Small intestine (tissue), 7 donors: Measurements from ENCODE around the gene RAPGEF4. TPM values are rescaled to one million over a fixed set of nuclear protein-coding genes. Genes with fewer than 3 reads are reported as not detected.

Experiments
- DNase-seq, 2 donors: peaks; one replicate each; pipeline versions ENCODE4 v3.0.0 to v3.0.0-alpha.2; 2013
- FAIRE-seq: peaks from 2 replicates; lab custom pipeline; 2012; peaks lifted over from hg19 to GRCh38; lab: Jason Lieb, UNC
- H3K27ac ChIP-seq, 3 donors: one replicate each; pipeline ENCODE4 v1.5.1; 2013; ENCODE audit warnings: low read length in 2 of 3, mild to moderate bottlenecking in 2 of 3, control low read depth in 1 of 3, inconsistent platforms in 1 of 3, low read depth in 1 of 3, moderate library complexity in 1 of 3
- H3K27me3 ChIP-seq, 3 donors: one replicate each; pipeline ENCODE4 v1.6.1; 2013; ENCODE audit warnings: low read length in 3 of 3, inconsistent platforms in 1 of 3; ENCODE audit not compliant: control insufficient read depth in 3 of 3, insufficient read depth in 3 of 3
- H3K36me3 ChIP-seq, 3 donors: one replicate each; pipeline ENCODE4 v1.6.1; 2013; ENCODE audit warnings: low read length in 3 of 3, inconsistent platforms in 1 of 3, low read depth in 1 of 3, mild to moderate bottlenecking in 1 of 3, moderate library complexity in 1 of 3; ENCODE audit not compliant: control insufficient read depth in 3 of 3, insufficient read depth in 2 of 3
- H3K4me1 ChIP-seq, 3 donors: one replicate each; pipeline ENCODE4 v1.6.1; 2013; ENCODE audit warnings: low read length in 2 of 3, inconsistent platforms in 1 of 3, low read depth in 1 of 3, mild to moderate bottlenecking in 1 of 3, moderate library complexity in 1 of 3; ENCODE audit not compliant: control insufficient read depth in 3 of 3, insufficient read depth in 2 of 3
- H3K4me3 ChIP-seq, 3 donors: one replicate each; pipeline ENCODE4 v1.5.1; 2013; ENCODE audit warnings: low read length in 3 of 3, control low read depth in 1 of 3, inconsistent platforms in 1 of 3, low read depth in 1 of 3, mild to moderate bottlenecking in 1 of 3, moderate library complexity in 1 of 3
- H3K9me3 ChIP-seq, 2 donors: one replicate each; pipeline ENCODE4 v1.6.1; 2013; ENCODE audit warnings: low read depth in 1 of 2, low read length in 1 of 2; ENCODE audit not compliant: control insufficient read depth in 2 of 2, insufficient read depth in 1 of 2
- WGBS, 3 donors: extraction: QIAGEN DNeasy Blood & Tissue Kit; methylation state at CpG; one replicate each; pipeline ENCODE4 v1.1.7; 2013; 5-methylcytosine and 5-hydroxymethylcytosine counted together
- polyA plus RNA-seq, 4 donors: library from polyadenylated mRNA; stranded (reverse) in 3 of 4; unstranded in 1 of 4; fragments of 200-250 nt in 3 of 4; fragments of 120-200 nt in 1 of 4; gene quantifications; one replicate each; pipeline versions ENCODE4 v1.2.1 to v1.2.3, GENCODE V29; 2013
- donor health status: healthy with polysubstance abuse.
- donor health status: control.
- donor health status: control.
- donor health status: Bipolar disorder and iron deficiency.
- donor health status: healthy.

The RAPGEF4 gene
- polyA plus RNA-seq, 4 donors, result 0.45 to 7.2 (median 3.4) TPM

DNA sequence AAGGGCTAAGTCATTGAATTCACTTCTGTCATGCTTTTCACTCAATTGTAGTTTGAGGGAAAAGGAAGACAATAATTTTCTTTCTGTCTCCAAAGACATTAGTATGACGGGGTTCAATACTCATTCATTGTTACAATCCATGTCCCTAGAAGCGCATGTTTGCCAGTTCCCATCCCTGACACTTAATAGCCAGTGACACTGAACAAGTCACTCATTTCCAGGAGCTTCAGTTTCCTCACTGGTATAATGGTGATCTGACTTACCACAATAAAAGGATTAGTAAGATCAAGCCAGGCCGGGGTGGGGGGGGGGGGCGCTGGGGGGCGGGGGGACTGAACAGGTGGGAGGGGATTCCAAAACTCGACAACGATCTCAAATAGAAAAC, 195.2 kb downstream of the RAPGEF4 start:
- Histone ChIP-seq H3K4me1 (peaks cover 0 to 12% (median 5%) of the 10 kb centered on the region in 3 donors), H3K36me3 (peaks cover 0 to 4% (median 0%) of the 10 kb centered on the region in 3 donors), H3K9me3 (no peaks in the 10 kb centered on the region), H3K27me3 (no peaks in the 10 kb centered on the region), H3K27ac (no peak overlapping the region), H3K4me3 (no peak overlapping the region)
- 26 to 36% (median 27%) methylated on average over 7 of the region's 7 CpGs for WGBS, 3 donors
- FAIRE-seq, result no peak
- no peak for DNase-seq

DNA sequence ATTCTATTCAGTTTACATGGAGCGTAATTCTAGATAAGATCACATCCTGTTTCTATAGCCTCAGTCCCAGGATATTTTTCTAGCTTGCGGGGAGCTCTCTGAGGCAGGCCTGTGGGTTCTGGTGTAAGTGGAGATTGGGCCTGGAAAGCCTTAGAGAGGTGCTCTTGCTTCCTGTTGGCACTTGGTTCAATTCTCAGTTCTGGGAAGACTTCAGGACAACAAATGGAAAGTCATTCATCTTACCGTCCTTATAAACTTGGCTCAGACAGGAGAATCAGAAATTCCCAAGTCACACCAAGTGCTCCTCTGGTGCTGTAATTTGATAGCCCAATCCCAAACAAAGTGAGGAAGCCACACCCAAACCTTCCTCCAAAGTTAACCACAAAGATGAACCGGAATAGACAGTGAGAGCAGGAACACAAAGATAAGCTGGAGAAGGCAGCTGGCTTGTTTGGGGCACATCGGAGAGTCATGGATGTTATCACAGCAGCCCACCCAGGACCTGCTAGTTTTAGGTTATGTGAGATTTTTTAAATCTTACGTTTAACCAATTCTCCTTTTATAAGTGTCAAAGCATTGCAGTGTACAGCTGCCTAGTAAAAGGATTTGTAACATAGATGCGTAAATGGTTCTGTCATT, 195.7 kb downstream of the RAPGEF4 start:
- WGBS, 3 donors, result 32 to 55% (median 33%) methylated on average over 7 of the region's 7 CpGs
- H3K27ac ChIP-seq, result peak overlapping the region in 2 of 3 donors; percentile 3 to 50
- H3K27me3 ChIP-seq, result no peaks in the 10 kb centered on the region
- peaks cover 0 to 12% (median 5%) of the 10 kb centered on the region in 3 donors for H3K4me1 ChIP-seq
- no peaks in the 10 kb centered on the region for H3K9me3 ChIP-seq
- FAIRE-seq, result no peak
- H3K36me3 ChIP-seq, result peaks cover 0 to 4% (median 0%) of the 10 kb centered on the region in 3 donors
- peak in 1 of 2 donors; percentile 29 for DNase-seq
- H3K4me3 ChIP-seq, result no peak overlapping the region

DNA sequence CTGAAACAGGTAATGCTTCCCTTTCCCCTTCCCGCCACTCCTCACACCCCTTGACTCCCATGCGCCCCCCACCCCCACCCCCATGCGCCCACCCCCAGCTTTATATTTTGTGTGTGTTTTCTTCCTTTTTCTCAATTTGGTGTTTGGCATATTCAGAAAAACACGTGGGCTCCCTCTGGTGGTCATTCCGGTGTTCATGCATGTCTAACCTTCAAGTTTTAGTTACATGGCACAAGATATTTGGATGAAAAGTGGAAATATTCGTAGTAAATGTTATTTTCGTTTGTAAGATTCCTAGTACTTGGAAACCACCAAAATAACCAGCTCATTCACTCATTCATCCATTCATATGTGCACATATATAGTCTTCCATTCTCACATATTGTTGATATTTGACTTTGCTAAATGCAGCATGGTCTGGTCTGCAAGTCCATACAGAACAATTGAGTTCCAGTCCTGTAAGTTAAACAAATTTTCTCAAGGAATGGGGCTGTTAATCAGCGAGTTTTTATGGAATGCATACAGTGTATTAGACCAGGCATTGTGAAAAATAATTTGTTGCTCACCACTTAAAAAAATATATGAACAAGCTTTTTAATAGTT, 196.4 kb downstream of the RAPGEF4 start:
- 0 to 3% (median 1%) methylated on average over 8 of the region's 8 CpGs for WGBS, 3 donors
- H3K27me3 ChIP-seq, result no peaks in the 10 kb centered on the region
- peaks cover 0 to 4% (median 0%) of the 10 kb centered on the region in 3 donors for H3K36me3 ChIP-seq
- H3K4me3 ChIP-seq, result no peak overlapping the region
- peaks cover 0 to 12% (median 5%) of the 10 kb centered on the region in 3 donors for H3K4me1 ChIP-seq
- no peaks in the 10 kb centered on the region for H3K9me3 ChIP-seq
- H3K27ac ChIP-seq, result no peak overlapping the region
- no peak for FAIRE-seq
- peak; percentile 60 to 75 for DNase-seq

DNA sequence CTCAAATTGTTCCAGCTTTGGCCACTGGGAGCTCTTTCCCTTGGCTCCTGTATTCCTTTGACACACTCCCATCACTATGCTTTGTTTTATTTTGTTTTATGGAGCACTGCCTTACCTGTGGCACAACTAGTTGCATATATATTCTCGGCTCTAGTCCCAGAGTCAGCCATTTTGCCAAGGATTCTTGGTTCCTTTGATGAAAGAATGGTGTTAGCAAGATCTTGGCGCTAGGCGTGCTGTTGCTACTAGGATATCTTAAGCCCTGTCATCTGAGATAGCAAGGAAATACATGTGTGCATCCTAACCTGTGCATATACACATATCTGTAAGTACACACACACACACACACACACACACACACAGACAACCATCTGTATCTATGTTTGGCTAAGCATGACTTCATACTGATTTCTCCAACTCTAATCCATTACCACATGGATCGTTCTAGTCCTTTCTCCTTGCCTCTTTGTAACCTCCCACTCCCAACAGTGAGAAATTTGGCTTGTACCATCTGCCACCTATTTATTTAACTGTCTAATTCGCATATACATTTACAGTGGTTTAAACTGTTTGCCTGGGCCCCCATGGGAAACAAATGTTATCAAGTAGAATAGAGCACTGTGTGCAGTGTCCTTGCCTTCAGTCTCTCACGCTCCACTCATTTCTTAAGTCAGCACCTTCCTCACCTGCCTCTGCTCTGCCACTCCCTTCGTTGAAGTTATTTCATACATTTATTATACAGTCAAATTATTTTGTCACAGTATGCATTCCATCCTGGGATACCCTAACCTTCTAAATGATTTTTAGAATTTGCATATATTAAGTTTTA, 202.5 kb downstream of the RAPGEF4 start:
- Histone ChIP-seq H3K27ac (peak overlapping the region in 1 of 3 donors; percentile 60), H3K36me3 (peaks cover 0 to 4% (median 0%) of the 10 kb centered on the region in 3 donors), H3K4me3 (no peak overlapping the region), H3K4me1 (no peaks in the 10 kb centered on the region), H3K27me3 (no peaks in the 10 kb centered on the region), H3K9me3 (no peaks in the 10 kb centered on the region)
- no peak for FAIRE-seq
- peak in 1 of 2 donors; percentile 28 for DNase-seq
- WGBS, 3 donors, result 75 to 85% (median 75%) methylated on average over 7 of the region's 7 CpGs

DNA sequence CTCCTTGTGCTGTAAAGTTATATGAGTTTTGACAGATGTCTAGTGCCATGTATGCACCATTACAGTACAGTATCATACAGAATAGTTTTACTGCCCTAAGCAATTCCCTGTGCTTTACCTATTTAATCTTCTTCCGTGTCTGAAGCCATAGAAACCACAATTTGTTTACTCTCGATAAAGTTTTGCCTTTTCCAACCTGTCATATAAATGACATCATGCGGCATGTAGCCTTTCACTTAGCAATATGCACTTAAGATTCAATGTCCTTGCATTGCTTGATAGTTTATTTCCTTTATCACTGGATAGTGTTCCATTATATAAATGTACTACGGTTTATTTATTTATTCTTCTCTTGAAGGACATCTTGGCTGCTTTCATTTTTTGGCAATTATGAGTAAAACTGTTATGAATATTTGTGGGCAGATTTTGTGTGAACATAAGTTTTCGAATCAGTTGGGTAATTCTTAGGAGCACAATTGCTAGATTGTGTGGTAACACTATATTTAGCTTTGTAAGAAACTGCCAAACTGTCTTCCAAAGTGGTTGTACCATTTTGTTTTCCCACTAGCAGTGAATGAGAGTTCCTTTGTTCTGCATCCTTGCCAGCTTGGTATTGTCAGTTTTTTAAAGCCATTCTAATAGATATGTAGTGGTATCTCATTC, 203.2 kb downstream of the RAPGEF4 start:
- DNase-seq (peak; percentile 49 to 81), FAIRE-seq (no peak)
- Histone ChIP-seq H3K4me3 (no peak overlapping the region), H3K4me1 (no peaks in the 10 kb centered on the region), H3K36me3 (peaks cover 0 to 4% (median 0%) of the 10 kb centered on the region in 3 donors), H3K27ac (no peak overlapping the region), H3K27me3 (no peaks in the 10 kb centered on the region), H3K9me3 (no peaks in the 10 kb centered on the region)
- WGBS, 3 donors, result 36 to 54% (median 41%) methylated on average over 5 of the region's 5 CpGs

DNA sequence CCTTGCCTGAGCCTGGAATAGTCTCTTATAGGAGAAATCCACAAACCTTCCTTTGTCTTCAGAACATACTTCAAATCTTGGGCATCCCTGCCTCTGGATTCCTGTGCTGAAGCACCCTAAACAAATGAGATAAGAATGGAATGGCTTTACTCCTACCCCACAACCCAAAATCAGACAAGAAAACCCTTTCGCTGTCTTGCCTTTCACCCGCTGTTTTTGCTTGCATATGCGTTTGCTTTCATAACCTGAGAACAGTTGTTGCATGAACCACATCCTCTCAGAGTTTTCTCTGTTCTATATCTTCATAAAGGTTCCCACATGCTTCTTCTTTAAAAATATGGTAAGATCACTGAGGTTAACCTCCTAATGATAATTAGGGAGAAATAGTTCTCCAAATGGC, 207.9 kb downstream of the RAPGEF4 start:
- Histone ChIP-seq H3K9me3 (no peaks in the 10 kb centered on the region), H3K36me3 (no peaks in the 10 kb centered on the region), H3K4me1 (no peaks in the 10 kb centered on the region), H3K27ac (no peak overlapping the region), H3K27me3 (no peaks in the 10 kb centered on the region), H3K4me3 (no peak overlapping the region)
- FAIRE-seq (no peak), DNase-seq (no peak)
- WGBS, 3 donors, result 70 to 89% (median 74%) methylated on average over 3 of the region's 3 CpGs

DNA sequence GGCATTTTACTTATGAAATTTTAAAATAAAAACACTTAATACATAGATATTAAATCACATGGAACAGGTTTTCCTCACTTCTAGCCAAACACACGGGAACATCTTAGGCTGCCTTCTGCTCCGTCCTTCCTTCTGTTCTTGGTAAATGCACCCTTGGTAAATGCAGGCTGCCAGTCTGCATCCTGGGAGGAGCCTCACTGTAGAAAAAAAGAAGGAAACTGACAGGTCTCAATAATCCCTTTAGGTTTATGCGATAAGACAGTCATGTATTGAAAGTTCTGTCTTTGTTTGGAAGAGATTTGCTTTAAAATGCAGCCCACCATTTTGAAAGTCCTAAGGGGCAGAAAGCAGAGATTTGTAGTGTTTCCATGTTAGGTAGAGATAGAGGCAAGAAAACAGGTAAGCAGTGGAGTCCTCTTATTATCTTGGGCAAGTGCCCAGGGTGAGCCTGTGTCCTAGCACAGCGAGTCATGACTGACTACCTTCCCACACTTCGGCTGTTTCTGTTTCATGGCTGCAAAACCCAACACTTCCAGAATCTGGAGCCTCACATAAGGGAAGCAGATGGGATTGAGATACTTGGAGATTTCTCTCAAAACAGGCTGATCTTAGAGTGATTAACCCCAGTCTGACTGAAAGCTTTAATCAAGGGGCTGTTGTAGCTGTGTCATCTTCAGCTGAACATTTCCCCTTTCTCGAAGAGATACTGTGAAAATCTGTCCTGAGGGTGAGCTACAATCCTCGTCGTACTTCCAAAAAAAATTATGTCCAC, 208.6 kb downstream of the RAPGEF4 start:
- WGBS, 3 donors, result 53 to 72% (median 61%) methylated on average over 8 of the region's 8 CpGs
- FAIRE-seq (no peak), DNase-seq (no peak)
- Histone ChIP-seq H3K4me3 (no peak overlapping the region), H3K27me3 (no peaks in the 10 kb centered on the region), H3K4me1 (no peaks in the 10 kb centered on the region), H3K36me3 (no peaks in the 10 kb centered on the region), H3K27ac (no peak overlapping the region), H3K9me3 (no peaks in the 10 kb centered on the region)
